Neural crest cell (in vitro differentiated cells): ENCODE measurements around the gene TGM2. TPM values are rescaled to one million over a fixed set of nuclear protein-coding genes. Genes with fewer than 3 reads are reported as not detected.

ENCODE experiments used
- DNase-seq: peaks from one replicate; pipeline ENCODE4 v3.0.0; 2021; ENCODE audit warnings: low read depth, mixed read lengths, low spot score
- H3K27ac Mint-ChIP-seq: one replicate; pipeline ENCODE4 v1.8.0; 2021; ENCODE audit warnings: mild to moderate bottlenecking, mixed read lengths; ENCODE audit not compliant: unreplicated experiment
- H3K27me3 Mint-ChIP-seq: 2 replicates; pipeline ENCODE4 v1.8.0; 2021; ENCODE audit warnings: low read depth, mild to moderate bottlenecking, mixed read lengths
- H3K36me3 Mint-ChIP-seq: 2 replicates; pipeline ENCODE4 v1.8.0; 2021; ENCODE audit warnings: low read depth, mild to moderate bottlenecking, mixed read lengths
- H3K4me1 Mint-ChIP-seq: 2 replicates; pipeline ENCODE4 v1.8.0; 2021; ENCODE audit warnings: mixed read lengths
- H3K4me3 Mint-ChIP-seq: one replicate; pipeline ENCODE4 v1.8.0; 2021; ENCODE audit warnings: mild to moderate bottlenecking, mixed read lengths
- H3K9me3 Mint-ChIP-seq: 2 replicates; pipeline ENCODE4 v1.8.0; 2021; ENCODE audit warnings: mixed read lengths
- CTCF ChIP-seq: fragments of 200-600 bp; sonication (generic); conservative IDR thresholded peaks from 2 replicates; pipeline ENCODE4 v1.5.0; 2021; ENCODE audit warnings: antibody characterized with exemption, mild to moderate bottlenecking
- total RNA-seq: library from RNA; stranded (reverse); gene quantifications from 2 replicates; pipeline ENCODE4 v1.2.1, GENCODE V29; 2021

Gene TGM2
- total RNA-seq, 1 donor from 2014 or later, result 1.4 TPM

GRCh38 chr20:38208088-38208487 lies 43.0 kb upstream of the TGM2 start:
- no peaks in the 10 kb centered on the region for H3K9me3 Mint-ChIP-seq
- H3K36me3 Mint-ChIP-seq, result no peaks in the 10 kb centered on the region
- TF ChIP-seq CTCF, result no peak
- DNase-seq, result no peak
- H3K4me3 Mint-ChIP-seq, result no peak overlapping the region
- no peak overlapping the region for H3K27ac Mint-ChIP-seq
- no peaks in the 10 kb centered on the region for H3K4me1 Mint-ChIP-seq
- H3K27me3 Mint-ChIP-seq, result peaks cover 27% of the 10 kb centered on the region

GRCh38 chr20:38207621-38208020 lies 42.6 kb upstream of the TGM2 start:
- TF ChIP-seq CTCF, result no peak
- Mint-ChIP-seq H3K4me3 (no peak overlapping the region), H3K9me3 (no peaks in the 10 kb centered on the region), H3K27me3 (peaks cover 28% of the 10 kb centered on the region), H3K27ac (no peak overlapping the region), H3K4me1 (no peaks in the 10 kb centered on the region), H3K36me3 (no peaks in the 10 kb centered on the region)
- no peak for DNase-seq

- H3K27ac Mint-ChIP-seq, result no peak overlapping the region
- no peaks in the 10 kb centered on the region for H3K36me3 Mint-ChIP-seq
- no peak for TF ChIP-seq CTCF
- H3K4me3 Mint-ChIP-seq, result no peak overlapping the region
- peaks cover 28% of the 10 kb centered on the region for H3K27me3 Mint-ChIP-seq
- H3K9me3 Mint-ChIP-seq, result no peaks in the 10 kb centered on the region
- H3K4me1 Mint-ChIP-seq, result no peaks in the 10 kb centered on the region
- no peak for DNase-seq
Measured at GRCh38 chr20:38205001-38205400, 39.9 kb upstream of the TGM2 start.

- TF ChIP-seq CTCF, result no peak
- Mint-ChIP-seq H3K4me3 (no peak overlapping the region), H3K4me1 (no peaks in the 10 kb centered on the region), H3K36me3 (no peaks in the 10 kb centered on the region), H3K9me3 (no peaks in the 10 kb centered on the region), H3K27ac (no peak overlapping the region), H3K27me3 (peaks cover 28% of the 10 kb centered on the region)
- no peak for DNase-seq
Measured at GRCh38 chr20:38203981-38204357, 38.9 kb upstream of the TGM2 start.

GRCh38 chr20:38203337-38203980 lies 38.4 kb upstream of the TGM2 start:
- TF ChIP-seq CTCF, result no peak
- no peak for DNase-seq
- no peak overlapping the region for H3K27ac Mint-ChIP-seq
- H3K4me3 Mint-ChIP-seq, result no peak overlapping the region
- H3K9me3 Mint-ChIP-seq, result no peaks in the 10 kb centered on the region
- H3K4me1 Mint-ChIP-seq, result peaks cover 2% of the 10 kb centered on the region
- peaks cover 25% of the 10 kb centered on the region for H3K27me3 Mint-ChIP-seq
- H3K36me3 Mint-ChIP-seq, result no peaks in the 10 kb centered on the region

GRCh38 chr20:38202982-38203293 lies 37.9 kb upstream of the TGM2 start:
- Mint-ChIP-seq H3K4me1 (peaks cover 6% of the 10 kb centered on the region), H3K9me3 (no peaks in the 10 kb centered on the region), H3K27me3 (peaks cover 23% of the 10 kb centered on the region), H3K4me3 (no peak overlapping the region), H3K27ac (no peak overlapping the region), H3K36me3 (no peaks in the 10 kb centered on the region)
- no peak for DNase-seq
- TF ChIP-seq CTCF, result no peak
